Measurements from ENCODE around the gene TRIM28. TPM values are rescaled to one million over a fixed set of nuclear protein-coding genes. Genes with fewer than 3 reads are reported as not detected.

TRIM28 gene
- total and polyA plus RNA-seq, 2 experiments from 2014 or later = 159 to 191 TPM

GRCh38 chr19:58572026-58572817 is 28.4 kb downstream of the TRIM28 start:
- peak overlapping the region; percentile 31 for H3K4me3 ChIP-seq
- H3K9me3 ChIP-seq (ENCODE audit: low read depth) = no peaks in the 10 kb centered on the region
- TF ChIP-seq EZH2phosphoT487 (IDR thresholded peaks at IDR 0.05; ENCODE audit: low read depth, severe bottlenecking, unreplicated experiment) (no peak), CTCF (IDR thresholded peaks at IDR 0.05; ENCODE audit: poor library complexity) (no peak), EZH2 (IDR thresholded peaks at IDR 0.05; ENCODE audit: borderline replicate concordance) (no peak)
- peaks cover 9% of the 10 kb centered on the region for H3K4me1 ChIP-seq (ENCODE audit: insufficient read depth)
- no peaks in the 10 kb centered on the region for H4K20me1 ChIP-seq (ENCODE audit: insufficient read depth, poor library complexity, severe bottlenecking)
- no peaks in the 10 kb centered on the region for H3K36me3 ChIP-seq (replicated peaks; ENCODE audit: insufficient read depth, low read depth)
- H3K27ac ChIP-seq = peak overlapping the region; percentile 27
- peaks cover 14% of the 10 kb centered on the region for H3K79me2 ChIP-seq
- WGBS (ENCODE audit: low lambda C conversion rate, missing lambda C conversion rate) = 55% methylated on average over 24 of the region's 24 CpGs
- DNase-seq (ENCODE audit: low spot score) = no peak
- peak overlapping the region; percentile 81 for H3K4me2 ChIP-seq
- H2AFZ ChIP-seq = no peak overlapping the region
- H3K9me2 ChIP-seq (replicated peaks; ENCODE audit: insufficient read depth) = no peaks in the 10 kb centered on the region
- no peaks in the 10 kb centered on the region for H3K27me3 ChIP-seq

GRCh38 chr19:58572818-58573657 is 29.2 kb downstream of the TRIM28 start, which contains the start of gene MZF1:
TSS of gene MZF1 (minus strand) at chr19:58573335. CDS start at chr19:58571389, 1,946 bp downstream.
- H3K9me3 ChIP-seq (ENCODE audit: low read depth) = no peaks in the 10 kb centered on the region
- no peaks in the 10 kb centered on the region for H3K36me3 ChIP-seq (replicated peaks; ENCODE audit: insufficient read depth, low read depth)
- no peaks in the 10 kb centered on the region for H3K27me3 ChIP-seq
- peak within 1 kb of the TSS; percentile 94 for H3K27ac ChIP-seq
- peak; percentile 100 for DNase-seq (ENCODE audit: low spot score)
- TF ChIP-seq EZH2phosphoT487 (IDR thresholded peaks at IDR 0.05; ENCODE audit: low read depth, severe bottlenecking, unreplicated experiment) (no peak), EZH2 (IDR thresholded peaks at IDR 0.05; ENCODE audit: borderline replicate concordance) (no peak), CTCF (IDR thresholded peaks at IDR 0.05; ENCODE audit: poor library complexity) (no peak)
- H2AFZ ChIP-seq = peak within 1 kb of the TSS; percentile 13
- peak within 1 kb of the TSS; percentile 81 for H3K4me2 ChIP-seq
- no peaks in the 10 kb centered on the region for H3K9me2 ChIP-seq (replicated peaks; ENCODE audit: insufficient read depth)
- peak within 1 kb of the TSS; percentile 31 for H3K4me3 ChIP-seq
- H4K20me1 ChIP-seq (ENCODE audit: insufficient read depth, poor library complexity, severe bottlenecking) = no peaks in the 10 kb centered on the region
- peaks cover 22% of the 10 kb centered on the region for H3K79me2 ChIP-seq
- WGBS (ENCODE audit: low lambda C conversion rate, missing lambda C conversion rate) = 1% methylated on average over 46 of the region's 75 CpGs
- H3K4me1 ChIP-seq (ENCODE audit: insufficient read depth) = peaks cover 9% of the 10 kb centered on the region

GRCh38 chr19:58573658-58574164 is 29.8 kb downstream of the TRIM28 start:
- Histone ChIP-seq H3K36me3 (replicated peaks; ENCODE audit: insufficient read depth, low read depth) (no peaks in the 10 kb centered on the region), H3K27ac (peak overlapping the region; percentile 83), H3K4me2 (peak overlapping the region; percentile 79), H2AFZ (no peak overlapping the region), H3K9me2 (replicated peaks; ENCODE audit: insufficient read depth) (no peaks in the 10 kb centered on the region), H3K9me3 (ENCODE audit: low read depth) (no peaks in the 10 kb centered on the region), H3K4me1 (ENCODE audit: insufficient read depth) (peaks cover 9% of the 10 kb centered on the region), H4K20me1 (ENCODE audit: insufficient read depth, poor library complexity, severe bottlenecking) (no peaks in the 10 kb centered on the region), H3K79me2 (peaks cover 29% of the 10 kb centered on the region), H3K4me3 (peak overlapping the region; percentile 28), H3K27me3 (no peaks in the 10 kb centered on the region)
- WGBS (ENCODE audit: low lambda C conversion rate, missing lambda C conversion rate) = 10% methylated on average over 20 of the region's 20 CpGs
- DNase-seq (ENCODE audit: low spot score) = no peak
- TF ChIP-seq CTCF (IDR thresholded peaks at IDR 0.05; ENCODE audit: poor library complexity) (no peak), EZH2phosphoT487 (IDR thresholded peaks at IDR 0.05; ENCODE audit: low read depth, severe bottlenecking, unreplicated experiment) (no peak), EZH2 (IDR thresholded peaks at IDR 0.05; ENCODE audit: borderline replicate concordance) (no peak)

Measured in hepatocyte (in vitro differentiated cells).